UCSD-AML1 (cell line): Measurements from ENCODE around the gene REV1.
"Not testable (repeated sequence)": the region's sequence is repeated elsewhere in the genome, so short reads cannot be mapped to it uniquely, and the experiment has no call there.

ENCODE experiments used
- DNase-seq: peaks from one replicate; lab custom pipeline; 2025; ENCODE audit not compliant: unreplicated experiment; lab: John Stamatoyannopoulos, UW

REV1 gene

GRCh38 chr2:99365661-99366060, 124.2 kb downstream of the REV1 start:
- no peak for DNase-seq

GRCh38 chr2:99356853-99357252, 133.0 kb downstream of the REV1 start:
- DNase-seq: no peak

DNA sequence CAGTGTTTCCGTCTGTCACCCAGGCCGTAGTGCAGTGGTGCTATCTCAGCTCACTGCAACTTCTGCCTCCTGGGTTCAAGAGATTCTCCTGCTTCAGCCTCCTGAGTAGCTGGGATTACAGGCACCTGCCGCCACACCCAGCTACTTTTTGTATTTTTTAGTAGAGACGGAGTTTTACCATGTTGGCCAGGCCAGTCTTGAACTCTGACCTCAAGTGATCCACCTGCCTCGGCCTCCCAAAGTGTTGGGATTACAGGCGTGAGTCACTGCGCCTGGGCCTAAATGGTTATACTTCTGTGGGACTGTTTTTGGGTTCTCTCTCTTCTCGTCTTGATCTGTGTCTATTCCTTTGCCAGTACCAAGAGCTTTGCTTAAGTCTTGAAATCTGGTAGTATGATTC, 135.0 kb downstream of the REV1 start:
- DNase-seq: not testable (repeated sequence)

- no peak for DNase-seq
These were observed 135.7 kb downstream of the REV1 start for GRCh38 chr2:99354070-99354469.
